ENCODE measurements around the gene STK24. TPM values are rescaled to one million over a fixed set of nuclear protein-coding genes. Genes with fewer than 3 reads are reported as not detected.

STK24 gene
- total and polyA plus RNA-seq, 2 of the 4 experiments (the other 2 are of a cell fraction), result 29.2 to 43.4 TPM

GRCh38 chr13:98526182-98526512 is 50.8 kb downstream of the STK24 start:
- no peak overlapping the region for H3K4ac ChIP-seq (ENCODE audit: low read depth, low read length)
- no peak overlapping the region for H3K23ac ChIP-seq (ENCODE audit: low read depth, low read length)
- ChIA-PET POLR2A (ENCODE audit: unreplicated experiment) (no interaction called here), CTCF (no interaction called here)
- H3K4me2 ChIP-seq (ENCODE audit: low read depth, low read length), result no peak overlapping the region
- no peak overlapping the region for H3K9ac ChIP-seq (ENCODE audit: low read depth, low read length)
- no peak overlapping the region for H2BK20ac ChIP-seq (ENCODE audit: low read depth, low read length)
- H4K5ac ChIP-seq (ENCODE audit: low read depth, low read length), result no peak overlapping the region
- no peak overlapping the region for H3K14ac ChIP-seq (replicated peaks; ENCODE audit: low read depth, low read length)
- in situ Hi-C loops (cut with MboI; ENCODE audit: low sequenced_read_pairs), result no loop called here
- no peak overlapping the region for H3K27ac ChIP-seq (ENCODE audit: insufficient read depth, low read length)
- no peaks in the 10 kb centered on the region for H3K27me3 ChIP-seq (ENCODE audit: control insufficient read depth, insufficient read depth, low read length)
- BruUV-seq (replicated peaks), result no TSS peak
- ATAC-seq (ENCODE audit: low read depth), result no peak; the same call in 1 of the 2 replicates
- intact Hi-C loops (cut with micrococcal nuclease), result no loop called here
- H3K9me1 ChIP-seq (ENCODE audit: insufficient read depth, low read length), result peaks cover 55% of the 10 kb centered on the region
- no peak overlapping the region for H2BK15ac ChIP-seq (ENCODE audit: low read depth, low read length)
- no peak overlapping the region for H2BK120ac ChIP-seq (ENCODE audit: low read depth, low read length)
- H2BK5ac ChIP-seq (ENCODE audit: low read depth, low read length, poor library complexity, severe bottlenecking), result no peak overlapping the region
- no peak overlapping the region for H4K8ac ChIP-seq (ENCODE audit: low read depth in 2 of 2, low read length in 2 of 2)
- no peak for DNase-seq
- peaks cover 21% of the 10 kb centered on the region for H3K4me1 ChIP-seq (ENCODE audit: control insufficient read depth, insufficient read depth, low read length)
- H2AK5ac ChIP-seq (ENCODE audit: low read depth, low read length), result no peak overlapping the region
- no peak overlapping the region for H3K4me3 ChIP-seq (ENCODE audit: insufficient read depth, low read depth, low read length)
- no peak overlapping the region for H2AK9ac ChIP-seq (replicated peaks; ENCODE audit: low read depth, low read length, poor library complexity)
- dilution Hi-C loops (cut with HindIII; ENCODE audit: low sequenced_read_pairs, unreplicated experiment), result no loop called here
- no CpG with 5 or more reads among the region's 2 CpGs for WGBS, 2 experiments (ENCODE audit: extremely low coverage in 2 of 2, insufficient read length in 1 of 2)
- H3K56ac ChIP-seq (ENCODE audit: extremely low read depth, insufficient read depth, low read length), result no peak overlapping the region
- H3K36me3 ChIP-seq (ENCODE audit: control insufficient read depth, insufficient read depth, low read length), result no peaks in the 10 kb centered on the region
- peaks cover 63 to 99% of the 10 kb centered on the region in 2 experiments for H3K79me1 ChIP-seq (ENCODE audit: low read depth in 1 of 2, low read length in 2 of 2)
- H3K18ac ChIP-seq (ENCODE audit: low read depth, low read length), result no peak overlapping the region
- peaks cover 99% of the 10 kb centered on the region for H4K20me1 ChIP-seq (ENCODE audit: insufficient read depth, low read length)
- no peak overlapping the region for H4K91ac ChIP-seq (ENCODE audit: insufficient read depth, low read depth, low read length)
- no peak for TF ChIP-seq BHLHE40 (IDR thresholded peaks at IDR 0.05; ENCODE audit: low read depth, low read length)
- TF ChIP-seq SMC3 (IDR thresholded peaks at IDR 0.05; ENCODE audit: low read depth, low read length), result no peak
- no peak for TF ChIP-seq RFX5 (IDR thresholded peaks at IDR 0.05; ENCODE audit: low read depth, low read length)
- TF ChIP-seq RAD21 (IDR thresholded peaks at IDR 0.05; ENCODE audit: low read length), result no peak
- no peak for TF ChIP-seq CHD1 (IDR thresholded peaks at IDR 0.05; ENCODE audit: low read depth, low read length)
- no peak for TF ChIP-seq MXI1 (IDR thresholded peaks at IDR 0.05; ENCODE audit: borderline replicate concordance, low read depth, low read length)
- no peak for TF ChIP-seq POLR2A (IDR thresholded peaks at IDR 0.05; ENCODE audit: low read depth, low read length)
- TF ChIP-seq RCOR1 (IDR thresholded peaks at IDR 0.05; ENCODE audit: insufficient replicate concordance, low read length), result no peak
- TF ChIP-seq CTCF (conservative IDR thresholded peaks at IDR 0.05; ENCODE audit: low read depth, low read length), result no peak
- no peak for TF ChIP-seq MAZ (IDR thresholded peaks at IDR 0.05; ENCODE audit: borderline replicate concordance, low read depth, low read length)
- no peak for TF ChIP-seq NFE2L2 (IDR thresholded peaks at IDR 0.05; ENCODE audit: low read depth, low read length)
- TF ChIP-seq FOS (IDR thresholded peaks at IDR 0.05; ENCODE audit: low read depth, low read length), result no peak
- no peak overlapping the region for H2AFZ ChIP-seq (replicated peaks; ENCODE audit: low read length, poor library complexity)
- no peaks in the 10 kb centered on the region for H3K9me3 ChIP-seq (ENCODE audit: control insufficient read depth, insufficient read depth, low read length)
